Brain microvascular endothelial cell (primary cell): Measurements from ENCODE around the gene PTPRR.

Experiments
- DNase-seq: peaks from one replicate; pipeline ENCODE4 v3.0.0-alpha.2; 2020
- H3K27ac ChIP-seq: fragments of 250-450 bp; sonication (Bioruptor Pico); 2 replicates; pipeline ENCODE4 v1.5.1; 2020; ENCODE audit warnings: mild to moderate bottlenecking, moderate library complexity
- H3K27me3 ChIP-seq: fragments of 250-450 bp; sonication (Bioruptor Pico); replicated peaks from 2 replicates; pipeline ENCODE4 v1.5.1; 2020; ENCODE audit warnings: mild to moderate bottlenecking
- H3K36me3 ChIP-seq: fragments of 250-450 bp; sonication (Bioruptor Pico); replicated peaks from 2 replicates; pipeline ENCODE4 v1.5.1; 2020; ENCODE audit warnings: mild to moderate bottlenecking
- H3K4me3 ChIP-seq: 2 replicates; pipeline ENCODE4 v1.5.1; 2011; ENCODE audit warnings: low read depth, mild to moderate bottlenecking, control low read depth, low read length, moderate library complexity
- in situ Hi-C: cut with HindIII; loops from 2 replicates; pipeline ENCODE4 v1.10.0; 2017; ENCODE audit warnings: low sequenced_read_pairs, low pct_ligation_motif_present
- TF ChIP-seq, protein P1 (sequence below): IDR thresholded peaks from 2 replicates; pipeline ENCODE4 v1.5.1; 2011; ENCODE audit warnings: low read depth, mild to moderate bottlenecking, moderate library complexity, low read length, control low read depth, inconsistent platforms; ENCODE audit errors: missing control alignments

Gene PTPRR

DNA sequence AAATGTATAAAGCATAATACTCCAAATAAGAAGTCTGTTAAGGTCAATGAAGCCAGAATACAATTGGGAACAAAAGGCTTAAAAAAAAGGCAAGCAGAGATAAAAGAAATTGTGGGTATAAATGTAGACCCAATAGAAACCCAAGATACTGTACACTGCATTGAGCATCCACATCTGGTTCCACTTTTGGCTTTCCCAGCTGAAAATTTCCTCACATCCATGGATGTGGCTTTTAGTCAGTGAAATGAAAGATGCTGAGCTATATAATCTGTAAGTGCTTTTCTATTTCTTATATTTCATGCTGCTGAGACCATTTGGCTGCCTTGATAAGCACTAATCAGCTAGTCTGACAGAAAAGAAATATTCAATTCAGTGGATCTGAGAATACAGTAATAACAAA, 83.5 kb downstream of the PTPRR start:
- Histone ChIP-seq H3K4me3 (no peak overlapping the region), H3K27me3 (no peaks in the 10 kb centered on the region), H3K27ac (no peak overlapping the region), H3K36me3 (no peaks in the 10 kb centered on the region)
- TF ChIP-seq, protein P1, sequence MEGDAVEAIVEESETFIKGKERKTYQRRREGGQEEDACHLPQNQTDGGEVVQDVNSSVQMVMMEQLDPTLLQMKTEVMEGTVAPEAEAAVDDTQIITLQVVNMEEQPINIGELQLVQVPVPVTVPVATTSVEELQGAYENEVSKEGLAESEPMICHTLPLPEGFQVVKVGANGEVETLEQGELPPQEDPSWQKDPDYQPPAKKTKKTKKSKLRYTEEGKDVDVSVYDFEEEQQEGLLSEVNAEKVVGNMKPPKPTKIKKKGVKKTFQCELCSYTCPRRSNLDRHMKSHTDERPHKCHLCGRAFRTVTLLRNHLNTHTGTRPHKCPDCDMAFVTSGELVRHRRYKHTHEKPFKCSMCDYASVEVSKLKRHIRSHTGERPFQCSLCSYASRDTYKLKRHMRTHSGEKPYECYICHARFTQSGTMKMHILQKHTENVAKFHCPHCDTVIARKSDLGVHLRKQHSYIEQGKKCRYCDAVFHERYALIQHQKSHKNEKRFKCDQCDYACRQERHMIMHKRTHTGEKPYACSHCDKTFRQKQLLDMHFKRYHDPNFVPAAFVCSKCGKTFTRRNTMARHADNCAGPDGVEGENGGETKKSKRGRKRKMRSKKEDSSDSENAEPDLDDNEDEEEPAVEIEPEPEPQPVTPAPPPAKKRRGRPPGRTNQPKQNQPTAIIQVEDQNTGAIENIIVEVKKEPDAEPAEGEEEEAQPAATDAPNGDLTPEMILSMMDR = no peak
- in situ Hi-C loops = no loop called here
- no peak for DNase-seq

DNA sequence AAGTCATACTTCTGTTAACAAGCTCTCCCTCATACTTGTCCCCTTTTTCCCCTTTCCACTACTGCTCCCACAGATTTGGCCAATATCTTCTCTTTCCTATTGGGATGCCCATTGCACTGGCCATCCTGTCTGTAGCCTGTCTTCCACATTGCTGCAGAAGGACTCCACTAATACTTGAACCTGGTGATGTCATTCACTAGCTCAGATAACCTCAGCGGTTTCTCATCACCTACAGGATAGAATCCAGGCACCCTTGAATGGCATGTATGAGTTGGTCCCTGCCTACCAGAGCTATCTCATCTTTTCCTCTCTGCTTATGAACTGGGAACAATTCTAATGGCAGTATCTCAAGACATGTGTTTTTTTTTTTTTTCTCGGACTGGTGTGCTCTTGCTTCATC, 84.6 kb downstream of the PTPRR start:
- no peak for DNase-seq
- Histone ChIP-seq H3K4me3 (no peak overlapping the region), H3K27me3 (no peaks in the 10 kb centered on the region), H3K36me3 (no peaks in the 10 kb centered on the region), H3K27ac (no peak overlapping the region)
- TF ChIP-seq, protein P1 = no peak
- in situ Hi-C loops = no loop called here

GRCh38 chr12:70831543-70831942, 89.0 kb downstream of the PTPRR start:
- in situ Hi-C loops = no loop called here
- no peak for DNase-seq
- TF ChIP-seq, protein P1 = no peak

DNA sequence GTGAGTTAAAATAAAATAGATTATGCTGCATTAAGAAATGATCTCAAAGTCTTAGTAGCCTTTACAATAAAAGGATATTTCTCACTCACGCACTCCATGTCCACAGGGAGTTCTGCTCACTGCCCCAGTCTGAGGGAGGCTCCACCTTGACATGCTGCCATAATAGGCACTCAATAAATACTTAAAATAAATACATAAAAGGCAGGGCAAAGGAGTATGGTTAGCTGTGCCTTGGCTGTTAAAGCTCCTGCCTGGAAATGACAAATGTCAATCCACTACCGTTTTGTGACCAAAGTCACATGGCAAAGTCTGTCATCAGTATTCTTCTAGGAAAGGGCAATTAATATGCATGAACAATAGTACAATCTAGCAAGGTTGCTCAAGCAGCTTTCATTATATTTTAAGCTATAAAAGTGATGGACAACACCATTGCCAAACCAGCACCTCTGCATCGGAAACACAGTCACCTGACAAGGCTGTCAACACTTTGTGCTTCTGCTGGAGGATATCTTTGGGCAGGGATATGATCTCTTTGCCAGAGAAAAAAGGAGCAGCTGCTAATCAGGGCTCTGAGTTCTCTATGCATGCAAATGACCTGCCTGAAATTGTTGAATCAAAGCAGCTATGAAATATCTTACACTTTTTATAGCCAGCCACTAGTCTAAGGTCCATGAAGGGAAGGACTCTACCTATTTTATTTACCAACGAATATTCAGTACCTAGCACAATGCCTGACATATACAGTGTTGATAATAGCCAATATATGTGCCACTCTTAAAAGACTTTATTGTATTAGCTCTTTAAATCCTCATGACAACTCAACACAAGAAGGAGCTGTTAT, 90.1 kb downstream of the PTPRR start:
- Histone ChIP-seq H3K27me3 (no peaks in the 10 kb centered on the region), H3K27ac (no peak overlapping the region), H3K4me3 (no peak overlapping the region), H3K36me3 (no peaks in the 10 kb centered on the region)
- DNase-seq = no peak
- in situ Hi-C loops = no loop called here
- TF ChIP-seq, protein P1 = no peak

More at GRCh38 chr12:70831543-70831942, 89.0 kb downstream of the PTPRR start:
- H3K27me3 ChIP-seq = no peaks in the 10 kb centered on the region
- no peak overlapping the region for H3K4me3 ChIP-seq
- no peak overlapping the region for H3K27ac ChIP-seq
- no peaks in the 10 kb centered on the region for H3K36me3 ChIP-seq

DNA sequence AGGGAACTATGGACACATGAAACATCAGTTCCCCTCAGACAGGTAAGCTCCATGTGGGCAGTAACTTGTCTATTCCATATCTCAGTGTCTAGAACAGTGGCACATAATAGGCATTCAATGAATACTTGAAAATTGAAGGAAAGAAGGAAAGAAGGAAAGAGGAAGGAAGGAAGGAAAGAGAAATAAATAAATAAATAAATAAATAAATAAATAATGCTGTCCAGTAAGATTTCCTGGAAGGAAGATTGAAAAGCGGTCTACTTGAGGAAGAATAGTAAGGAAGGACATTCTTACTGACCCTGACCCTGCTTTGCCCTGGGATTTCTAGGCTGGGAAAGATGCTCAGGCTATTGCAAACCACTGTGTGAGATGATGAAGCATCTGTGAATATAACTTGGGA, 91.5 kb downstream of the PTPRR start:
- no peak overlapping the region for H3K4me3 ChIP-seq
- TF ChIP-seq, protein P1 = no peak
- in situ Hi-C loops = no loop called here
- H3K27me3 ChIP-seq = no peaks in the 10 kb centered on the region
- H3K27ac ChIP-seq = no peak overlapping the region
- H3K36me3 ChIP-seq = no peaks in the 10 kb centered on the region
- DNase-seq = no peak

GRCh38 chr12:70828351-70828750, 92.2 kb downstream of the PTPRR start:
- in situ Hi-C loops = no loop called here
- H3K36me3 ChIP-seq = no peaks in the 10 kb centered on the region
- no peak overlapping the region for H3K27ac ChIP-seq
- TF ChIP-seq, protein P1 = no peak
- H3K27me3 ChIP-seq = no peaks in the 10 kb centered on the region
- peak; percentile 11 for DNase-seq
- H3K4me3 ChIP-seq = no peak overlapping the region
